ENCODE measurements around the gene PRTN3.

DNA sequence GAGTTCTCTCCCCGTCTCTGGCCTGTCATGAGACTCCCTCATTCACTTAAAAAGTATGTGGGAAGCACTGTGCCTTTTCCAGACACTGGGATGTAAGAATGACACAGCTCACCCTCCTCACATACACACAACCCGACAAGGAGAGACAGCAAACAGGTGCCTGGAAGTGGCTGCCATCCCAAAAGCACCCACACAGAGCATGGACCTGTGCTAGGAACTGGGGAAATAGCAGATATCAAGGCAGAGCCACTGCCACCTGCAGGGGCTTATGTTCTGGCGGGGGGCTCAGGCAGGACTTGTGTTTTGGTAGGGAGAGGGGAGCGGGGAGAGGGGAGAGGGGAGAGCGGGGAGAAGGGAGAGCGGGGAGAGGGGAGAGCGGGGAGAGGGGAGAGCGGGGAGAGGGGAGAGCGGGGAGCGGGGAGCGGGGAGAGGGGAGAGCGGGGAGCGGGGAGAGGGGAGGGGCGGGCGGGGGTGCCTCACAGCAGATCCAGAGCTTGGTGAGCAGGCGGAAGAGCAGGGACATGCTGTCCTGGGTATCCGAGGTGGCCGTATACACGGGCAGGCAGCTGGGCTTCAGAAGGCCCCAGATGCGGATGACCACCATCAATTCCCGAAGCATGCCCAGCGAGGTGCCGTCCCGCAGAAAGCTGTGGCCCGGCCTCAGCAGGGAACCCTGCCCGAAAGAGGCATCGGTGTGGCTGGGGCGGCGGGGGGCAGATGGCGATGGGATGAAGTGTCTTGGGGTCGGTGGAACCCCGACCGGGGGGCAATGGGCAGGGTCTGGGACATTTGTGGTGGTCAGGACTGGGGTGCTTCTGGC is 30.9 kb downstream of the PRTN3 start:
- TF ChIP-seq, protein P1, sequence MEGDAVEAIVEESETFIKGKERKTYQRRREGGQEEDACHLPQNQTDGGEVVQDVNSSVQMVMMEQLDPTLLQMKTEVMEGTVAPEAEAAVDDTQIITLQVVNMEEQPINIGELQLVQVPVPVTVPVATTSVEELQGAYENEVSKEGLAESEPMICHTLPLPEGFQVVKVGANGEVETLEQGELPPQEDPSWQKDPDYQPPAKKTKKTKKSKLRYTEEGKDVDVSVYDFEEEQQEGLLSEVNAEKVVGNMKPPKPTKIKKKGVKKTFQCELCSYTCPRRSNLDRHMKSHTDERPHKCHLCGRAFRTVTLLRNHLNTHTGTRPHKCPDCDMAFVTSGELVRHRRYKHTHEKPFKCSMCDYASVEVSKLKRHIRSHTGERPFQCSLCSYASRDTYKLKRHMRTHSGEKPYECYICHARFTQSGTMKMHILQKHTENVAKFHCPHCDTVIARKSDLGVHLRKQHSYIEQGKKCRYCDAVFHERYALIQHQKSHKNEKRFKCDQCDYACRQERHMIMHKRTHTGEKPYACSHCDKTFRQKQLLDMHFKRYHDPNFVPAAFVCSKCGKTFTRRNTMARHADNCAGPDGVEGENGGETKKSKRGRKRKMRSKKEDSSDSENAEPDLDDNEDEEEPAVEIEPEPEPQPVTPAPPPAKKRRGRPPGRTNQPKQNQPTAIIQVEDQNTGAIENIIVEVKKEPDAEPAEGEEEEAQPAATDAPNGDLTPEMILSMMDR (IDR thresholded peaks at IDR 0.05; ENCODE audit: low read depth, low read length, missing input control) = no peak
- TF ChIP-seq TAF1 (conservative IDR thresholded peaks at IDR 0.05) (no peak), NR2F2 (IDR thresholded peaks at IDR 0.05) (no peak)
- TF ChIP-seq, protein P2, sequence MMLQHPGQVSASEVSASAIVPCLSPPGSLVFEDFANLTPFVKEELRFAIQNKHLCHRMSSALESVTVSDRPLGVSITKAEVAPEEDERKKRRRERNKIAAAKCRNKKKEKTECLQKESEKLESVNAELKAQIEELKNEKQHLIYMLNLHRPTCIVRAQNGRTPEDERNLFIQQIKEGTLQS (IDR thresholded peaks at IDR 0.05) = no peak

All from liver (tissue), 3 donors.